Prostate gland (tissue), 2 donors: ENCODE results near the gene CCL8.
"Not testable (repeated sequence)": the region's sequence is repeated elsewhere in the genome, so short reads cannot be mapped to it uniquely, and the experiment has no call there.

Experiments
- POLR2A ChIP-seq: fragments of 450-650 bp; IDR thresholded peaks from one replicate; pipeline ENCODE4 v1.6.1; 2016; ENCODE audit warnings: antibody characterized with exemption, mild to moderate bottlenecking
- POLR2AphosphoS5 ChIP-seq: sonication (generic); formaldehyde crosslinking; IDR thresholded peaks from one replicate; pipeline ENCODE4 v1.6.1; 2017; ENCODE audit warnings: antibody characterized with exemption
- TF ChIP-seq, protein P1 (sequence below), 4 experiments: fragments of 200-600 bp in 2 of 4; fragments of 450-650 bp in 2 of 4; sonication (generic) in 2 of 4; IDR thresholded peaks; 1 replicate in 3 of 4; 2 replicates in 1 of 4; pipeline ENCODE4 v1.5.1; 2016 to 2019; ENCODE audit warnings: antibody characterized with exemption in 4 of 4, mild to moderate bottlenecking in 2 of 4, moderate library complexity in 2 of 4

DNA sequence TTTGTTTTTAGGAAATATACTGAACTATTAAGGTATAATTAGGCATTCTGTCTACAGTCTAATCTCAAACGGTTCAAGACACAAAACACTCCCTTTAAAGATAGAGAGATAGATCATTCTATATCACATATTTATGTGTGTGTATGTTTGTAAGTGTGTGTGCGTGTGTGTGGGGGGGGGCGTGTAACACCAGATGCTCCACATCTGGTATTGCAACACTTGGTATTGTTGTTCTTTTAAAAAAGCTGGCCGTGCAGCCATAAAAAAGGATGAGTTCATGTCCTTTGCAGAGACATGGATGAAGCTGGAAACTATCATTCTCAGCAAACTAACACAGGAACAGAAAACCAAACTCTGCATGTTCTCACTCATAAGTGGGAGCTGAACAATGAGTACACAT lies 8.3 kb downstream of the CCL8 start:
- TF ChIP-seq, protein P1, sequence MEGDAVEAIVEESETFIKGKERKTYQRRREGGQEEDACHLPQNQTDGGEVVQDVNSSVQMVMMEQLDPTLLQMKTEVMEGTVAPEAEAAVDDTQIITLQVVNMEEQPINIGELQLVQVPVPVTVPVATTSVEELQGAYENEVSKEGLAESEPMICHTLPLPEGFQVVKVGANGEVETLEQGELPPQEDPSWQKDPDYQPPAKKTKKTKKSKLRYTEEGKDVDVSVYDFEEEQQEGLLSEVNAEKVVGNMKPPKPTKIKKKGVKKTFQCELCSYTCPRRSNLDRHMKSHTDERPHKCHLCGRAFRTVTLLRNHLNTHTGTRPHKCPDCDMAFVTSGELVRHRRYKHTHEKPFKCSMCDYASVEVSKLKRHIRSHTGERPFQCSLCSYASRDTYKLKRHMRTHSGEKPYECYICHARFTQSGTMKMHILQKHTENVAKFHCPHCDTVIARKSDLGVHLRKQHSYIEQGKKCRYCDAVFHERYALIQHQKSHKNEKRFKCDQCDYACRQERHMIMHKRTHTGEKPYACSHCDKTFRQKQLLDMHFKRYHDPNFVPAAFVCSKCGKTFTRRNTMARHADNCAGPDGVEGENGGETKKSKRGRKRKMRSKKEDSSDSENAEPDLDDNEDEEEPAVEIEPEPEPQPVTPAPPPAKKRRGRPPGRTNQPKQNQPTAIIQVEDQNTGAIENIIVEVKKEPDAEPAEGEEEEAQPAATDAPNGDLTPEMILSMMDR (IDR thresholded peaks at IDR 0.05), result not testable (repeated sequence)
- TF ChIP-seq POLR2AphosphoS5, POLR2A: not testable (repeated sequence)
